Measurements from ENCODE around the gene LAMP2. TPM values are rescaled to one million over a fixed set of nuclear protein-coding genes. Genes with fewer than 3 reads are reported as not detected.
A peak's percentile ranks its signal among the peaks of the same experiment; 100 is the strongest.

The LAMP2 gene
- total and polyA plus RNA-seq, 2 experiments from 2014 or later, result 175 to 275 TPM

- H3K27ac ChIP-seq, result no peak overlapping the region
- H2AFZ ChIP-seq, result no peak overlapping the region
- H3K9ac ChIP-seq, result no peak overlapping the region
- H3K9me3 ChIP-seq (ENCODE audit: low read depth), result no peaks in the 10 kb centered on the region
- H3K4me1 ChIP-seq (ENCODE audit: insufficient read depth), result peaks cover 13% of the 10 kb centered on the region; the same call in 1 of the 2 replicates
- no peaks in the 10 kb centered on the region for H3K79me2 ChIP-seq (ENCODE audit: insufficient read depth)
- no peak overlapping the region for H3K4me3 ChIP-seq
- H3F3A ChIP-seq (ENCODE audit: insufficient read depth), result no peaks in the 10 kb centered on the region
- WGBS, 2 experiments (ENCODE audit: low coverage in 1 of 2, low lambda C conversion rate in 2 of 2, missing lambda C conversion rate in 2 of 2), result 26 to 29% methylated on average over 2 of the region's 2 CpGs
- in situ Hi-C loops (cut with MboI), result no loop called here
- H3K27me3 ChIP-seq (replicated peaks; ENCODE audit: insufficient read depth), result no peaks in the 10 kb centered on the region
- no peak for DNase-seq
- H4K20me1 ChIP-seq (ENCODE audit: insufficient read depth), result no peaks in the 10 kb centered on the region
- no peaks in the 10 kb centered on the region for H3K9me2 ChIP-seq (ENCODE audit: insufficient read depth)
- no peak for TF ChIP-seq EZH2phosphoT487 (IDR thresholded peaks at IDR 0.05; ENCODE audit: insufficient read depth, low read depth)
- TF ChIP-seq EZH2 (IDR thresholded peaks at IDR 0.05; ENCODE audit: insufficient read depth, poor library complexity, severe bottlenecking), result no peak
- H3K36me3 ChIP-seq (ENCODE audit: low read depth), result no peaks in the 10 kb centered on the region
- H3K4me2 ChIP-seq (ENCODE audit: unreplicated experiment), result no peak overlapping the region
These were observed 40.8 kb downstream of the LAMP2 start for GRCh38 chrX:120428309-120428708.

GRCh38 chrX:120426599-120426998, 42.5 kb downstream of the LAMP2 start:
- no peaks in the 10 kb centered on the region for H3K9me2 ChIP-seq (ENCODE audit: insufficient read depth)
- H4K20me1 ChIP-seq (ENCODE audit: insufficient read depth), result no peaks in the 10 kb centered on the region
- no peak overlapping the region for H3K4me2 ChIP-seq (ENCODE audit: unreplicated experiment)
- H3K4me1 ChIP-seq (ENCODE audit: insufficient read depth), result peaks cover 13% of the 10 kb centered on the region; the same call in 1 of the 2 replicates
- no peak overlapping the region for H3K4me3 ChIP-seq
- no peaks in the 10 kb centered on the region for H3K27me3 ChIP-seq (replicated peaks; ENCODE audit: insufficient read depth)
- no peaks in the 10 kb centered on the region for H3K9me3 ChIP-seq (ENCODE audit: low read depth)
- no peak overlapping the region for H3K27ac ChIP-seq
- no peak overlapping the region for H3K9ac ChIP-seq
- H3K36me3 ChIP-seq (ENCODE audit: low read depth), result no peaks in the 10 kb centered on the region
- H3F3A ChIP-seq (ENCODE audit: insufficient read depth), result no peaks in the 10 kb centered on the region
- in situ Hi-C loops (cut with MboI), result no loop called here
- peak; percentile 13 for DNase-seq
- H3K79me2 ChIP-seq (ENCODE audit: insufficient read depth), result no peaks in the 10 kb centered on the region
- H2AFZ ChIP-seq, result no peak overlapping the region
- no peak for TF ChIP-seq EZH2 (IDR thresholded peaks at IDR 0.05; ENCODE audit: insufficient read depth, poor library complexity, severe bottlenecking)

- Histone ChIP-seq H4K20me1 (ENCODE audit: insufficient read depth) (no peaks in the 10 kb centered on the region), H3K9me2 (ENCODE audit: insufficient read depth) (no peaks in the 10 kb centered on the region), H3K4me2 (ENCODE audit: unreplicated experiment) (no peak overlapping the region), H3K9me3 (ENCODE audit: low read depth) (no peaks in the 10 kb centered on the region), H3K9ac (no peak overlapping the region), H3K36me3 (ENCODE audit: low read depth) (no peaks in the 10 kb centered on the region), H3F3A (ENCODE audit: insufficient read depth) (no peaks in the 10 kb centered on the region), H3K27ac (no peak overlapping the region), H3K4me3 (no peak overlapping the region), H3K27me3 (replicated peaks; ENCODE audit: insufficient read depth) (no peaks in the 10 kb centered on the region), H3K79me2 (ENCODE audit: insufficient read depth) (no peaks in the 10 kb centered on the region), H3K4me1 (ENCODE audit: insufficient read depth) (no peaks in the 10 kb centered on the region), H2AFZ (no peak overlapping the region)
- in situ Hi-C loops (cut with MboI), result no loop called here
- 0 to 6% methylated on average over 2 of the region's 2 CpGs for WGBS, 2 experiments (ENCODE audit: low coverage in 1 of 2, low lambda C conversion rate in 2 of 2, missing lambda C conversion rate in 2 of 2)
- no peak for DNase-seq
- no peak for TF ChIP-seq EZH2 (IDR thresholded peaks at IDR 0.05; ENCODE audit: insufficient read depth, poor library complexity, severe bottlenecking)
- TF ChIP-seq EZH2phosphoT487 (IDR thresholded peaks at IDR 0.05; ENCODE audit: insufficient read depth, low read depth), result no peak
These were observed 49.6 kb downstream of the LAMP2 start for GRCh38 chrX:120419463-120419862.

DNA sequence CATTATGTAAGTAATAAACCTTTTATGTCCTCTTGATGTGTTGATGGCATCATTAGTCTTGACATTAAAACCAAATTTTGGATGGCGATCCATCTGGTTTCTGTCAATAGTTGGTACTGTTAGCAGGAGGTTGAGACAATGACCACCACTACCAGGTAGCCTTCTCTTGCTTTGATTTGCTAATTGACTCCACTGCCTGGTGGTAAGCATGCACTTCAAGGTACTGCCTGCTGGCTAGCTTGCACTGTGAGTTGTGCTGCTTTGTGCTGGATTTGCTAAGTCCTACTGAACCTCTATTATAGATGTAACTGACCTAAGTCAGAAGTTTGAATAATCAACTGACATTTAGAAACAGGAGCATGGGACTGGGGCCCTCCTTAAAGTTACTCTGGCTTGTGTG, 60.9 kb downstream of the LAMP2 start:
- H3K79me2 ChIP-seq (ENCODE audit: insufficient read depth), result no peaks in the 10 kb centered on the region
- WGBS, 2 experiments (ENCODE audit: low coverage in 1 of 2, low lambda C conversion rate in 2 of 2, missing lambda C conversion rate in 2 of 2), result 0 to 5% methylated on average over 1 of the region's 1 CpG
- no peak for DNase-seq
- H3K4me3 ChIP-seq, result no peak overlapping the region
- no peak overlapping the region for H3K4me2 ChIP-seq (ENCODE audit: unreplicated experiment)
- no peak overlapping the region for H3K27ac ChIP-seq
- H3F3A ChIP-seq (ENCODE audit: insufficient read depth), result no peaks in the 10 kb centered on the region
- TF ChIP-seq EZH2 (IDR thresholded peaks at IDR 0.05; ENCODE audit: insufficient read depth, poor library complexity, severe bottlenecking), result no peak
- TF ChIP-seq EZH2phosphoT487 (IDR thresholded peaks at IDR 0.05; ENCODE audit: insufficient read depth, low read depth), result no peak
- no peaks in the 10 kb centered on the region for H3K4me1 ChIP-seq (ENCODE audit: insufficient read depth)
- in situ Hi-C loops (cut with MboI), result no loop called here
- no peak overlapping the region for H2AFZ ChIP-seq
- no peak overlapping the region for H3K9ac ChIP-seq
- H3K9me2 ChIP-seq (ENCODE audit: insufficient read depth), result no peaks in the 10 kb centered on the region
- H3K36me3 ChIP-seq (ENCODE audit: low read depth), result no peaks in the 10 kb centered on the region
- no peaks in the 10 kb centered on the region for H3K9me3 ChIP-seq (ENCODE audit: low read depth)
- H4K20me1 ChIP-seq (ENCODE audit: insufficient read depth), result no peaks in the 10 kb centered on the region
- H3K27me3 ChIP-seq (replicated peaks; ENCODE audit: insufficient read depth), result no peaks in the 10 kb centered on the region

- Histone ChIP-seq H3K9me2 (ENCODE audit: insufficient read depth) (no peaks in the 10 kb centered on the region), H3K36me3 (ENCODE audit: low read depth) (no peaks in the 10 kb centered on the region), H3K4me1 (ENCODE audit: insufficient read depth) (no peaks in the 10 kb centered on the region), H3K9ac (no peak overlapping the region), H4K20me1 (ENCODE audit: insufficient read depth) (no peaks in the 10 kb centered on the region), H2AFZ (no peak overlapping the region), H3F3A (ENCODE audit: insufficient read depth) (no peaks in the 10 kb centered on the region), H3K4me3 (no peak overlapping the region), H3K9me3 (ENCODE audit: low read depth) (no peaks in the 10 kb centered on the region), H3K4me2 (ENCODE audit: unreplicated experiment) (no peak overlapping the region), H3K27ac (no peak overlapping the region), H3K79me2 (ENCODE audit: insufficient read depth) (no peaks in the 10 kb centered on the region), H3K27me3 (replicated peaks; ENCODE audit: insufficient read depth) (no peaks in the 10 kb centered on the region)
- no peak for DNase-seq
- 56 to 75% methylated on average over 5 of the region's 5 CpGs for WGBS, 2 experiments (ENCODE audit: low coverage in 1 of 2, low lambda C conversion rate in 2 of 2, missing lambda C conversion rate in 2 of 2)
- TF ChIP-seq EZH2 (IDR thresholded peaks at IDR 0.05; ENCODE audit: insufficient read depth, poor library complexity, severe bottlenecking) (no peak), EZH2phosphoT487 (IDR thresholded peaks at IDR 0.05; ENCODE audit: insufficient read depth, low read depth) (no peak)
- in situ Hi-C loops (cut with MboI), result no loop called here
These were observed 62.5 kb downstream of the LAMP2 start for GRCh38 chrX:120406638-120407037.
